Neuronal stem cell (in vitro differentiated cells): ENCODE measurements around the gene ISOC2.
A peak's percentile ranks its signal among the peaks of the same experiment; 100 is the strongest.

Experiments
- DNase-seq: peaks from one replicate; pipeline ENCODE4 v3.0.0-alpha.2; 2013; ENCODE audit warnings: low spot score
- H2AFZ ChIP-seq: one replicate; pipeline ENCODE4 v1.6.1; 2013; ENCODE audit warnings: mild to moderate bottlenecking, low read length, inconsistent platforms
- H2AK5ac ChIP-seq: 2 replicates; pipeline ENCODE4 v1.6.1; 2013; ENCODE audit warnings: low read depth, mild to moderate bottlenecking, inconsistent platforms, low read length, moderate library complexity, mixed read lengths
- H2BK120ac ChIP-seq: 2 replicates; pipeline ENCODE4 v1.6.1; 2013; ENCODE audit warnings: low read depth, mild to moderate bottlenecking, inconsistent platforms, low read length, moderate library complexity, mixed read lengths
- H2BK12ac ChIP-seq: one replicate; pipeline ENCODE4 v1.6.1; 2013; ENCODE audit warnings: low read length, inconsistent platforms
- H2BK15ac ChIP-seq: 2 replicates; pipeline ENCODE4 v1.6.1; 2013; ENCODE audit warnings: mild to moderate bottlenecking, low read length, inconsistent platforms, mixed read lengths
- H2BK5ac ChIP-seq: one replicate; pipeline ENCODE4 v1.6.1; 2013; ENCODE audit warnings: inconsistent platforms, mild to moderate bottlenecking, low read length, moderate library complexity
- H3K14ac ChIP-seq: one replicate; pipeline ENCODE4 v1.6.1; 2013; ENCODE audit warnings: low read length, inconsistent platforms
- H3K18ac ChIP-seq: 2 replicates; pipeline ENCODE4 v1.6.1; 2013; ENCODE audit warnings: low read length, inconsistent platforms
- H3K23ac ChIP-seq: 2 replicates; pipeline ENCODE4 v1.6.1; 2013; ENCODE audit warnings: low read depth, mild to moderate bottlenecking, mixed read lengths, low read length, inconsistent platforms; ENCODE audit not compliant: poor library complexity
- H3K27ac ChIP-seq: replicated peaks from 3 replicates; pipeline ENCODE4 v1.5.1; 2013; ENCODE audit warnings: low read length, inconsistent platforms
- H3K27me3 ChIP-seq, 3 experiments: 2 replicates each; pipeline ENCODE4 v1.6.1; 2013; ENCODE audit warnings: low read length in 3 of 3, mild to moderate bottlenecking in 2 of 3, inconsistent platforms in 1 of 3, low read depth in 1 of 3, mixed read lengths in 1 of 3, moderate library complexity in 1 of 3; ENCODE audit not compliant: control insufficient read depth in 3 of 3, insufficient read depth in 3 of 3
- H3K36me3 ChIP-seq, 2 donors: replicated peaks in 1 of 2; 2 replicates each; pipeline ENCODE4 v1.6.1; 2013; ENCODE audit warnings: low read length in 2 of 2; ENCODE audit not compliant: control insufficient read depth in 2 of 2, insufficient read depth in 2 of 2
- H3K4ac ChIP-seq: 2 replicates; pipeline ENCODE4 v1.6.1; 2013; ENCODE audit warnings: inconsistent platforms, mild to moderate bottlenecking, low read length, moderate library complexity
- H3K4me1 ChIP-seq, 2 donors: 1 replicate in 1 of 2; 2 replicates in 1 of 2; pipeline ENCODE4 v1.6.1; 2013; ENCODE audit warnings: low read length in 2 of 2, low read depth in 1 of 2; ENCODE audit not compliant: control insufficient read depth in 2 of 2, insufficient read depth in 1 of 2
- H3K4me2 ChIP-seq: one replicate; pipeline ENCODE4 v1.6.1; 2013; ENCODE audit warnings: mild to moderate bottlenecking, low read length, inconsistent platforms; ENCODE audit not compliant: insufficient read depth, poor library complexity, severe bottlenecking
- H3K4me3 ChIP-seq, 2 donors: 2 replicates each; pipeline ENCODE4 v1.5.1; 2013; ENCODE audit warnings: low read length in 2 of 2, mild to moderate bottlenecking in 2 of 2, inconsistent platforms in 1 of 2, moderate library complexity in 1 of 2
- H3K79me1 ChIP-seq: one replicate; pipeline ENCODE4 v1.6.1; 2013; ENCODE audit warnings: low read depth, mild to moderate bottlenecking, inconsistent platforms, low read length, moderate library complexity
- H3K9ac ChIP-seq: one replicate; pipeline ENCODE4 v1.6.1; 2013; ENCODE audit warnings: mild to moderate bottlenecking, low read depth, low read length, inconsistent platforms; ENCODE audit not compliant: poor library complexity
- H3K9me3 ChIP-seq, 2 donors: replicated peaks in 1 of 2; 2 replicates each; pipeline versions ENCODE3 to v1.6.1; 2013; ENCODE audit warnings: low read length in 2 of 2, mild to moderate bottlenecking in 2 of 2, inconsistent platforms in 1 of 2, low read depth in 1 of 2, mixed read lengths in 1 of 2, moderate library complexity in 1 of 2; ENCODE audit not compliant: control insufficient read depth in 2 of 2, insufficient read depth in 1 of 2
- H4K8ac ChIP-seq: one replicate; pipeline ENCODE4 v1.6.1; 2013; ENCODE audit warnings: low read depth, mild to moderate bottlenecking, inconsistent platforms, low read length, moderate library complexity
- H4K91ac ChIP-seq: one replicate; pipeline ENCODE4 v1.6.1; 2013; ENCODE audit warnings: low read length, low read depth, mild to moderate bottlenecking, inconsistent platforms; ENCODE audit not compliant: poor library complexity
- WGBS, 2 donors: extraction: QIAGEN DNeasy Blood & Tissue Kit; methylation state at CpG; one replicate each; pipeline ENCODE4 v1.1.7; 2013; ENCODE audit warnings: missing lambda C conversion rate in 2 of 2, mixed read lengths in 1 of 2; ENCODE audit not compliant: insufficient read length in 2 of 2, insufficient replicate concordance in 1 of 2; ENCODE audit errors: extremely low coverage in 2 of 2; 5-methylcytosine and 5-hydroxymethylcytosine counted together

The ISOC2 gene

DNA sequence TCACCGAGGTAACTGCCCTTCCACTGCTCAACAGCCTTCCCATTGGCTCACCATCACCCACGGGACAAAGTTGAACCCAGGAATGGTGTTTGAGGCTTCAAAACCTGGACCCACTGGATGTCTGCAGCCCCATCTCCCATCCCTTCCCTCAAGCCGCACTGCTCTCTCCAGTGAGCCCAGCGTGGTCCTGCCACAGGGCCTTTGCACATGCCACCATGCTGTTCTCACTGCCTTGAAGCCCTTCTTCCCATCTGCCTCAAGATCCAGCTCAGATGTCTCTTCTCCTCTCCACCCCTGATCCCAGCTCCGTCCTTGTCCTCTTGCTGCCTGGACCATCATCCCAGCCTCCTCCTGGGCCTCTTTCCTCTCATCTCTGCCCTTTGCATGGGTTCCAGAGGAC lies 22.4 kb downstream of the ISOC2 start:
- Histone ChIP-seq H3K14ac (no peak overlapping the region), H2BK120ac (no peak overlapping the region), H4K8ac (no peak overlapping the region), H4K91ac (no peak overlapping the region), H2AFZ (no peak overlapping the region), H2BK15ac (no peak overlapping the region), H2AK5ac (no peak overlapping the region), H3K79me1 (peaks cover 4% of the 10 kb centered on the region), H3K4ac (no peak overlapping the region), H3K4me1 (peaks cover 6 to 15% of the 10 kb centered on the region in 2 donors), H3K4me3 (peak overlapping the region in 1 of 2 donors; percentile 33), H3K18ac (no peak overlapping the region), H2BK12ac (no peak overlapping the region), H3K27ac (no peak overlapping the region), H3K27me3 (peaks cover 28 to 67% (median 52%) of the 10 kb centered on the region in 3 experiments), H3K9me3 (peaks cover 0 to 11% of the 10 kb centered on the region in 2 donors), H3K23ac (peak overlapping the region; percentile 5), H3K9ac (no peak overlapping the region), H3K36me3 (no peaks in the 10 kb centered on the region), H2BK5ac (no peak overlapping the region), H3K4me2 (no peak overlapping the region)
- DNase-seq, result no peak
- no CpG with 5 or more reads among the region's 5 CpGs for WGBS, 2 donors

DNA sequence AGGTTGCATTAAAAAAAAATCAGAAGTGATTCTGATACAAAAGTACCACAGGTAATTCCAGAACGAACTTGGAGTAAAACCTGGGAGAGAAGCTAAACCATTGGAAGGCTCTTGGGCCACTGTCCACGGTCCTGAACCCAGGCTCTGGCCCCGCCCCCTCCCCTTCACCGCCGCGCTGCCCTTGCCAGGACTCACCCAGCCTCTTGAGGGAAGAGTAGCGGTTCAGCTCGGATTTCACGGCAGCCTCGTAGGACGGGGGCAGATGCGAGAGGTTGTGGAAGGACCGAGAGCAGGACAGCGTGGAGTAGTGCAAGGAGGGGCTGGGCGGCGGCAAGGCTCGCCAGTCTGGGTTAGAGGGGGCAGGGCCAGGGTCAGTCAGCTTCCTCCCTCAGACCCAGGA lies 24.0 kb downstream of the ISOC2 start:
- Histone ChIP-seq H3K27me3 (peaks cover 16 to 51% (median 39%) of the 10 kb centered on the region in 3 experiments), H4K91ac (no peak overlapping the region), H3K9me3 (peaks cover 0 to 11% of the 10 kb centered on the region in 2 donors), H3K9ac (no peak overlapping the region), H3K4me2 (no peak overlapping the region), H2AFZ (no peak overlapping the region), H3K23ac (no peak overlapping the region), H3K36me3 (no peaks in the 10 kb centered on the region), H3K27ac (no peak overlapping the region), H3K4me3 (peak overlapping the region in 1 of 2 donors; percentile 62), H2BK5ac (no peak overlapping the region), H3K14ac (no peak overlapping the region), H2BK15ac (no peak overlapping the region), H4K8ac (no peak overlapping the region), H3K4ac (no peak overlapping the region), H2BK12ac (no peak overlapping the region), H3K18ac (no peak overlapping the region), H3K4me1 (peaks cover 0 to 10% of the 10 kb centered on the region in 2 donors), H2BK120ac (no peak overlapping the region), H3K79me1 (peaks cover 4% of the 10 kb centered on the region), H2AK5ac (no peak overlapping the region)
- peak; percentile 78 for DNase-seq
- no CpG with 5 or more reads among the region's 17 CpGs for WGBS, 2 donors

DNA sequence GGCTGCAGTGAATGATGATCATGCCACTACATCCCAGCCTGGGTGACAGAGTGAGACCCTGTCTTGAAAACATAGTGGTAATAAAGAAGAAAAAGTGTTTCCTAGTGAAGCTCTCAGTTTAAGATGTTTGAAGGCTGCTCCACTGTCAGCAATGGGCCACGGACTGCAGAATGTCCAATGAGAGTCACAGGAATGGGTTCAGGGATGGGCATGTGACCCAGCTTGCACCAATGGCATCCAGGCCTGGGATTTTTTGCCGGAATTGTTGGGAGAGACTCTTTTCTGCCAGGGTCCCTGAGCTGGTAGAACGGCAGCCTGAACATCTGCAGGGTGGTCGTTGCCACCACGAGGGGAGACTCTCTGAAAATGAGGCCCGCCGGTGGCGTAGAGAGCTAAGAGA lies 24.6 kb downstream of the ISOC2 start:
- Histone ChIP-seq H3K4me1 (peaks cover 0 to 10% of the 10 kb centered on the region in 2 donors), H3K27ac (no peak overlapping the region), H3K23ac (no peak overlapping the region), H3K4me3 (no peak overlapping the region), H3K27me3 (peaks cover 14 to 45% (median 36%) of the 10 kb centered on the region in 3 experiments), H2AK5ac (no peak overlapping the region), H3K9me3 (peaks cover 0 to 15% of the 10 kb centered on the region in 2 donors), H4K91ac (no peak overlapping the region), H3K79me1 (peaks cover 4% of the 10 kb centered on the region), H2BK5ac (no peak overlapping the region), H3K18ac (no peak overlapping the region), H2BK120ac (no peak overlapping the region), H2BK15ac (no peak overlapping the region), H3K36me3 (no peaks in the 10 kb centered on the region), H4K8ac (no peak overlapping the region), H2AFZ (no peak overlapping the region), H3K4ac (no peak overlapping the region), H3K14ac (no peak overlapping the region), H3K4me2 (no peak overlapping the region), H2BK12ac (no peak overlapping the region), H3K9ac (no peak overlapping the region)
- DNase-seq, result no peak
- WGBS, 2 donors, result no CpG with 5 or more reads among the region's 8 CpGs

DNA sequence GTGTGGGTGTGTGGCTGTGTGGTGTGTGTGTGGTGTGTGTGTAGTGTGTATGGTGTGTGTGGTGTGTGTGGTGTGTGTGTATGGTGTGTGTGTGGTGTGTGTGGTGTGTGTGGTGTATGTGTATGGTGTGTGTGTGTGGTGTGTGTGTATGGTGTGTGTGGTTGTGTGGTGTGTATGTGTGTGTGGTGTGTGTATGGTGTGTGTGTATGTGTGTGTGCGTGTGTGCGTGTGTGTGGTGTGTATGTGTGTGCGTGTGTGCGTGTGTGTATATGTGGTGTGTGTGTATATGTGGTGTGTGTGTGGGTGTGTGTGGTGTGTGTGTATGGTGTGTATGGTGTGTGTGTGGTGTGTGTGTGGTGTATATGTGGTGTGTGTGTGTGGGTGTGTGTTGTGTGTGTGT lies 26.4 kb downstream of the ISOC2 start:
- Histone ChIP-seq H3K18ac (no peak overlapping the region), H2BK15ac (no peak overlapping the region), H3K27me3 (peaks cover 0 to 29% (median 17%) of the 10 kb centered on the region in 3 experiments), H4K91ac (no peak overlapping the region), H3K4me3 (peak overlapping the region in 1 of 2 donors; percentile 71), H3K79me1 (peaks cover 4% of the 10 kb centered on the region), H4K8ac (peak overlapping the region; percentile 92), H3K4me1 (no peaks in the 10 kb centered on the region), H3K36me3 (no peaks in the 10 kb centered on the region), H3K14ac (peak overlapping the region; percentile 56), H2BK12ac (peak overlapping the region; percentile 16), H3K27ac (no peak overlapping the region), H2BK120ac (no peak overlapping the region), H2BK5ac (no peak overlapping the region), H3K23ac (peak overlapping the region; percentile 93), H3K9me3 (peaks cover 0 to 17% of the 10 kb centered on the region in 2 donors), H3K9ac (peak overlapping the region; percentile 88), H3K4ac (peak overlapping the region; percentile 76), H2AK5ac (no peak overlapping the region), H3K4me2 (no peak overlapping the region), H2AFZ (no peak overlapping the region)
- 100% methylated on average over 4 of the region's 4 CpGs; no CpG with 5 or more reads in 1 of the 2 donors for WGBS, 2 donors
- no peak for DNase-seq
